DOHH2 (cell line): ENCODE measurements around the gene RLIM.

Experiments
- H3F3A ChIP-seq: fragments of 200-600 bp; sonication (generic), shearing (Covaris generic); 2 replicates; pipeline ENCODE4 v1.6.0; 2016; ENCODE audit warnings: antibody characterized with exemption, mild to moderate bottlenecking; ENCODE audit not compliant: control insufficient read depth, insufficient read depth
- H3K27ac ChIP-seq: fragments of 200-600 bp; sonication (generic); 2 replicates; pipeline ENCODE4 v1.5.1; 2014; ENCODE audit warnings: low read depth, mild to moderate bottlenecking, low read length, moderate library complexity
- H3K27me3 ChIP-seq: fragments of 200-600 bp; sonication (generic); 2 replicates; pipeline ENCODE4 v1.6.1; 2014; ENCODE audit warnings: mild to moderate bottlenecking, low read length, mixed read lengths; ENCODE audit not compliant: control insufficient read depth
- H3K36me3 ChIP-seq: fragments of 200-600 bp; sonication (generic); 2 replicates; pipeline ENCODE4 v1.6.1; 2014; ENCODE audit warnings: mild to moderate bottlenecking, low read length, moderate library complexity, mixed read lengths; ENCODE audit not compliant: control insufficient read depth
- H3K4me1 ChIP-seq: fragments of 200-600 bp; sonication (generic); 2 replicates; pipeline ENCODE4 v1.6.1; 2014; ENCODE audit warnings: mild to moderate bottlenecking, low read length, mixed read lengths; ENCODE audit not compliant: control insufficient read depth
- H3K4me2 ChIP-seq: fragments of 200-600 bp; sonication (generic); 2 replicates; pipeline ENCODE4 v1.6.0; 2014; ENCODE audit warnings: mild to moderate bottlenecking, low read length, moderate library complexity
- H3K4me3 ChIP-seq: fragments of 200-600 bp; sonication (generic); 2 replicates; pipeline ENCODE4 v1.5.1; 2014; ENCODE audit warnings: mild to moderate bottlenecking, low read length, mixed read lengths
- H3K79me2 ChIP-seq: fragments of 200-600 bp; sonication (generic); 2 replicates; pipeline ENCODE4 v1.6.1; 2014; ENCODE audit warnings: mild to moderate bottlenecking, low read length, mixed read lengths; ENCODE audit not compliant: control insufficient read depth
- H3K9me2 ChIP-seq: fragments of 200-600 bp; sonication (generic); replicated peaks from 2 replicates; pipeline ENCODE4 v1.6.1; 2014; ENCODE audit warnings: mild to moderate bottlenecking, low read length, mixed read lengths; ENCODE audit not compliant: control insufficient read depth
- H3K9me3 ChIP-seq: fragments of 200-600 bp; sonication (generic); 2 replicates; pipeline ENCODE4 v1.6.1; 2014; ENCODE audit warnings: antibody characterized with exemption, low read length, mixed read lengths; ENCODE audit not compliant: control insufficient read depth, insufficient read depth
- H4K20me1 ChIP-seq: fragments of 200-600 bp; sonication (generic); 2 replicates; pipeline ENCODE4 v1.6.0; 2014; ENCODE audit warnings: low read depth, mild to moderate bottlenecking, antibody characterized with exemption, low read length, moderate library complexity; ENCODE audit not compliant: control insufficient read depth, insufficient read depth
- CTCF ChIP-seq: fragments of 200-600 bp; sonication (generic); IDR thresholded peaks from one replicate; pipeline ENCODE4 v1.5.1; 2014; ENCODE audit warnings: antibody characterized with exemption, mild to moderate bottlenecking, low read depth, low read length; ENCODE audit not compliant: poor library complexity, severe bottlenecking
- EZH2phosphoT487 ChIP-seq: fragments of 200-600 bp; sonication (generic); IDR thresholded peaks from 2 replicates; pipeline ENCODE4 v1.6.1; 2017; ENCODE audit warnings: borderline replicate concordance, mild to moderate bottlenecking, antibody characterized with exemption, low read length, moderate library complexity, mixed read lengths

The RLIM gene

GRCh38 chrX:74613370-74614092 is 893 bp downstream of the RLIM start:
- H3K4me3 ChIP-seq: peak overlapping the region; percentile 87
- H3K9me3 ChIP-seq: no peaks in the 10 kb centered on the region
- H3K36me3 ChIP-seq: peaks cover 37% of the 10 kb centered on the region
- TF ChIP-seq EZH2phosphoT487 (no peak), CTCF (no peak)
- no peaks in the 10 kb centered on the region for H3K9me2 ChIP-seq
- H3F3A ChIP-seq: no peaks in the 10 kb centered on the region
- peaks cover 66% of the 10 kb centered on the region for H3K79me2 ChIP-seq
- peaks cover 20% of the 10 kb centered on the region for H3K4me1 ChIP-seq
- H3K4me2 ChIP-seq: peak overlapping the region; percentile 68
- H3K27ac ChIP-seq: peak overlapping the region; percentile 82
- no peaks in the 10 kb centered on the region for H4K20me1 ChIP-seq
- no peaks in the 10 kb centered on the region for H3K27me3 ChIP-seq

GRCh38 chrX:74606799-74607198 is 7.6 kb downstream of the RLIM start:
- TF ChIP-seq EZH2phosphoT487 (no peak), CTCF (no peak)
- Histone ChIP-seq H3K9me2 (no peaks in the 10 kb centered on the region), H3K4me1 (peaks cover 3% of the 10 kb centered on the region; the same call in 1 of the 2 replicates), H3K27me3 (no peaks in the 10 kb centered on the region), H3K27ac (no peak overlapping the region), H4K20me1 (no peaks in the 10 kb centered on the region), H3K9me3 (no peaks in the 10 kb centered on the region), H3K4me3 (no peak overlapping the region), H3K79me2 (peaks cover 94% of the 10 kb centered on the region), H3F3A (no peaks in the 10 kb centered on the region), H3K4me2 (no peak overlapping the region), H3K36me3 (peaks cover 43% of the 10 kb centered on the region)

GRCh38 chrX:74606342-74606741 is 8.1 kb downstream of the RLIM start:
- no peak overlapping the region for H3K27ac ChIP-seq
- H3K27me3 ChIP-seq: no peaks in the 10 kb centered on the region
- H3K36me3 ChIP-seq: peaks cover 38% of the 10 kb centered on the region
- H3K4me2 ChIP-seq: no peak overlapping the region
- H3K79me2 ChIP-seq: peaks cover 94% of the 10 kb centered on the region
- H4K20me1 ChIP-seq: no peaks in the 10 kb centered on the region
- no peaks in the 10 kb centered on the region for H3K9me2 ChIP-seq
- H3F3A ChIP-seq: no peaks in the 10 kb centered on the region
- no peaks in the 10 kb centered on the region for H3K9me3 ChIP-seq
- H3K4me1 ChIP-seq: no peaks in the 10 kb centered on the region
- H3K4me3 ChIP-seq: no peak overlapping the region
- no peak for TF ChIP-seq CTCF
- TF ChIP-seq EZH2phosphoT487: no peak
